GM12872 (cell line): ENCODE results near the gene CYBB.

Experiments
- CTCF ChIP-seq: IDR thresholded peaks from 3 replicates; pipeline ENCODE4 v1.5.1; 2011; ENCODE audit warnings: low read depth, mild to moderate bottlenecking, low read length, moderate library complexity; ENCODE audit not compliant: insufficient read depth

CYBB gene

GRCh38 chrX:37854148-37854547 lies 74.3 kb downstream of the CYBB start:
- no peak for TF ChIP-seq CTCF

- no peak for TF ChIP-seq CTCF
Observed at GRCh38 chrX:37854748-37855147, 74.9 kb downstream of the CYBB start.

- no peak for TF ChIP-seq CTCF
Observed at GRCh38 chrX:37860721-37861120, 80.9 kb downstream of the CYBB start.

GRCh38 chrX:37862851-37863250 lies 83.0 kb downstream of the CYBB start:
- no peak for TF ChIP-seq CTCF
